ENCODE results near the gene FARP1.

The FARP1 gene

DNA sequence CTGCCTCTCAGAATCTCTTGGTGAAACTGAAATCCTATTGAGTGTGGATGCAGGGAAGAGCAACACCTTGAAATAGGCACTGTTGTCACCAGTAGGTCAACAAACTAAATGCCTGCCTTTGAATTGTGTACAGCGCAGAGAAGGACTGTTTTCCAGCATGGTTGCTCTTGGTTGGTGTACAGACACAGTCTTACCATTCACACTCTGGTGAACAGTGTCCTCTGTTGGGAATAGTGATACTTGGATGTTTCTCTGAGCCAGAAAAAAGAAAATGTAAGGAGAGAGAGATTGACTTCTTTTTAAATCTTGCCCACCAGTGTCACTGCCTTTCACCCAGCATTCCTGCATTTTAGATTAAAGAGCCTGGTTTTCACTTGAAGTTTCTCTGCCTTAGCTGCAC lies 254.3 kb downstream of the FARP1 start:
- Histone ChIP-seq H3K27me3 (ENCODE audit: control insufficient read depth, insufficient read depth, low read length) (no peaks in the 10 kb centered on the region), H2AFZ (no peak overlapping the region)
- TF ChIP-seq, protein P1, sequence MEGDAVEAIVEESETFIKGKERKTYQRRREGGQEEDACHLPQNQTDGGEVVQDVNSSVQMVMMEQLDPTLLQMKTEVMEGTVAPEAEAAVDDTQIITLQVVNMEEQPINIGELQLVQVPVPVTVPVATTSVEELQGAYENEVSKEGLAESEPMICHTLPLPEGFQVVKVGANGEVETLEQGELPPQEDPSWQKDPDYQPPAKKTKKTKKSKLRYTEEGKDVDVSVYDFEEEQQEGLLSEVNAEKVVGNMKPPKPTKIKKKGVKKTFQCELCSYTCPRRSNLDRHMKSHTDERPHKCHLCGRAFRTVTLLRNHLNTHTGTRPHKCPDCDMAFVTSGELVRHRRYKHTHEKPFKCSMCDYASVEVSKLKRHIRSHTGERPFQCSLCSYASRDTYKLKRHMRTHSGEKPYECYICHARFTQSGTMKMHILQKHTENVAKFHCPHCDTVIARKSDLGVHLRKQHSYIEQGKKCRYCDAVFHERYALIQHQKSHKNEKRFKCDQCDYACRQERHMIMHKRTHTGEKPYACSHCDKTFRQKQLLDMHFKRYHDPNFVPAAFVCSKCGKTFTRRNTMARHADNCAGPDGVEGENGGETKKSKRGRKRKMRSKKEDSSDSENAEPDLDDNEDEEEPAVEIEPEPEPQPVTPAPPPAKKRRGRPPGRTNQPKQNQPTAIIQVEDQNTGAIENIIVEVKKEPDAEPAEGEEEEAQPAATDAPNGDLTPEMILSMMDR (IDR thresholded peaks at IDR 0.05): peak; percentile 43

DNA sequence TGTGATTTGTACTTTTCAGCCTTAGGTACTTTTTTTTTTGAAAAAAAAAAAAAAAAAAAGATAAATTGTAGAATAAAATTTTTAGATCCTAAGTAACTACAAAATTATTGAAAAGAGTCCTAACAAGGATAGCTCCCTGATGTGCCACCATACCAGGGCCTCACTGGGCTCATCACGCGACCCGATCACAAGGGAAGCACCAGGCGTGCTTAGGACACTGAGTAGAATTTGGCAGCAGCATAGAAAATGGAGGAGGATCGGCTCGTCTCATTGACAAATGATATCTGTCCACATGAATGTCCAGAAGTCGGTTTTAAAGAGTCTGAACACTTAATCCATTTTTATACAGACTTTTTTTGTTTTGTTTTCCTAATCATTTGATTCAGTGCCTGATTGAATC lies 255.0 kb downstream of the FARP1 start:
- no peak overlapping the region for H3K4me2 ChIP-seq (ENCODE audit: low read length)
- H3K79me2 ChIP-seq: no peaks in the 10 kb centered on the region
- H2AFZ ChIP-seq: no peak overlapping the region
- H3K9me3 ChIP-seq (ENCODE audit: control insufficient read depth, low read length): no peaks in the 10 kb centered on the region
- TF ChIP-seq, protein P1 (IDR thresholded peaks at IDR 0.05): no peak
- no peaks in the 10 kb centered on the region for H3K4me1 ChIP-seq
- no peaks in the 10 kb centered on the region for H3K36me3 ChIP-seq (ENCODE audit: control insufficient read depth, insufficient read depth, low read length)
- no peak overlapping the region for H3K27ac ChIP-seq
- no peaks in the 10 kb centered on the region for H3K27me3 ChIP-seq (ENCODE audit: control insufficient read depth, insufficient read depth, low read length)
- no peak overlapping the region for H3K4me3 ChIP-seq (ENCODE audit: low read depth, low read length)
- H3K9ac ChIP-seq: no peak overlapping the region

More for the DNA sequence above, 254.3 kb downstream of the FARP1 start:
- Histone ChIP-seq H3K27ac (no peak overlapping the region), H3K79me2 (no peaks in the 10 kb centered on the region), H3K4me2 (ENCODE audit: low read length) (no peak overlapping the region), H3K36me3 (ENCODE audit: control insufficient read depth, insufficient read depth, low read length) (no peaks in the 10 kb centered on the region), H3K4me1 (no peaks in the 10 kb centered on the region), H3K4me3 (ENCODE audit: low read depth, low read length) (no peak overlapping the region), H3K9me3 (ENCODE audit: control insufficient read depth, low read length) (no peaks in the 10 kb centered on the region), H3K9ac (no peak overlapping the region)

DNA sequence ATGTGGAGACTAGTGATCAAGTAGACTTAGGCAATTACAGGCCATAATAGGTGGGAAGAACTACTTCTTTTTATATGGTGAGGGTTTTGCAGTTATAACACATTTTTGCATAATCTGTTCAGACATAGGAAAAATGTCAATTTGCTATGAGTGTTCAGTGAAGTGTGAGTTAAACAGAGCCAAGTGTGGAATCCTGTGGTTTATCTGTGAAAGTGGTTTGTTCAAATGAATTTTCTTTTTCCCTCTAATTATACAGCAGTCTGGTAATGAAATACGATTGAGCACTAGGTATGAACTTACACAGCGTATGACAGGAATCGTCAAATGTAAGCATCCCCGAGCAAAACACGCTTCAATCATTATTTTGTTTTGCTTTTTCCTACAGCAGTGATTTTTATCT lies 255.7 kb downstream of the FARP1 start:
- Histone ChIP-seq H3K9me3 (ENCODE audit: control insufficient read depth, low read length) (no peaks in the 10 kb centered on the region), H3K27me3 (ENCODE audit: control insufficient read depth, insufficient read depth, low read length) (no peaks in the 10 kb centered on the region), H3K4me3 (ENCODE audit: low read depth, low read length) (no peak overlapping the region), H3K27ac (no peak overlapping the region), H3K4me2 (ENCODE audit: low read length) (no peak overlapping the region), H3K9ac (no peak overlapping the region), H3K4me1 (no peaks in the 10 kb centered on the region), H3K36me3 (ENCODE audit: control insufficient read depth, insufficient read depth, low read length) (no peaks in the 10 kb centered on the region), H2AFZ (no peak overlapping the region), H3K79me2 (no peaks in the 10 kb centered on the region)
- TF ChIP-seq, protein P1 (IDR thresholded peaks at IDR 0.05): no peak

DNA sequence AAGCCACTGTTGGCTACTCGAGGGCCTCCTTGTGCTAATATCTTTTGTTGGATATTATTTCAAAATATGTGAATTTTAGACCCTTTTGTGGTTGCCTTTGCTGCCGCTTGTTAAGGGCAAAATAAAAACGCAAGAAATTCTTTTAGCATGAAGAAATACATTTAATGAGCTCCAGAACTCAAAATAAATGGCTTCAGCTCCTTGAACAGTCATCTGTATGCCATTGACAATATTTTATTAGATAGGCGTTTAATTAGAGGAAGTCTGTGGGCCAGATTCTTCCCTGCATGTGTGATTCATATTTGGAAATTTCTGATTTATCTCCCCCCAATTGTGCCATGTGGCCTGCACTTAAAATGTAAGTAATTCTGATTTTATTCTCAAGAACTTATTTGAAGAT lies 256.9 kb downstream of the FARP1 start:
- TF ChIP-seq, protein P1 (IDR thresholded peaks at IDR 0.05): no peak
- H3K4me2 ChIP-seq (ENCODE audit: low read length): no peak overlapping the region

DNA sequence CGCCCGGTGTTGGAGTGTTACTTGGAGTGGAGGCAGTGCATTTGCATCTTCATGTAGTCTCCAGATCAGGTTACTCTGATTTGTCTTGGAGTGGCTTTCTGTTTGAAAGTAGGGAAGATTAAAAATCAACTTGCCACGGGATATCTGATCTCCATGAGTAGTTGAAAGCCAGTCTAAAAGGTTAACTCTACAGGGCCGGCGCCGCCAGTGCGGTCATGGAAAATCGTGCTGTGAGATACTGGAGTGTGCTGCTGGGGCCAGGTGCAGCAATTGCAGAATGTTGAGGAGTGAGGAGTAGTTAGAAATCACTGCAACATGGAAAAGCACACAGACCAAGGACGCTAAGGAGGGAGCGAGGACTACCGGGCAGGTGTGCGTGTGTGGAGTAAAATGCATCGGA lies 259.0 kb downstream of the FARP1 start:
- Histone ChIP-seq H3K79me2 (no peaks in the 10 kb centered on the region), H3K9ac (no peak overlapping the region), H3K27me3 (ENCODE audit: control insufficient read depth, insufficient read depth, low read length) (no peaks in the 10 kb centered on the region), H2AFZ (no peak overlapping the region), H3K27ac (no peak overlapping the region), H3K36me3 (ENCODE audit: control insufficient read depth, insufficient read depth, low read length) (no peaks in the 10 kb centered on the region), H3K4me1 (peaks cover 11% of the 10 kb centered on the region), H3K9me3 (ENCODE audit: control insufficient read depth, low read length) (no peaks in the 10 kb centered on the region), H3K4me3 (ENCODE audit: low read depth, low read length) (no peak overlapping the region), H3K4me2 (ENCODE audit: low read length) (no peak overlapping the region)
- TF ChIP-seq, protein P1 (IDR thresholded peaks at IDR 0.05): no peak

More for the DNA sequence above, 256.9 kb downstream of the FARP1 start:
- no peak overlapping the region for H3K27ac ChIP-seq
- no peak overlapping the region for H3K4me3 ChIP-seq (ENCODE audit: low read depth, low read length)
- no peaks in the 10 kb centered on the region for H3K4me1 ChIP-seq
- no peak overlapping the region for H2AFZ ChIP-seq
- H3K79me2 ChIP-seq: no peaks in the 10 kb centered on the region
- no peaks in the 10 kb centered on the region for H3K27me3 ChIP-seq (ENCODE audit: control insufficient read depth, insufficient read depth, low read length)
- H3K9me3 ChIP-seq (ENCODE audit: control insufficient read depth, low read length): no peaks in the 10 kb centered on the region
- no peak overlapping the region for H3K9ac ChIP-seq
- H3K36me3 ChIP-seq (ENCODE audit: control insufficient read depth, insufficient read depth, low read length): no peaks in the 10 kb centered on the region

Measured in parathyroid adenoma (tissue), 2 donors.